H1 (cell line): ENCODE results near the gene ZFP1. TPM values are rescaled to one million over a fixed set of nuclear protein-coding genes. Genes with fewer than 3 reads are reported as not detected.

Experiments
- CTCF ChIA-PET: fragments of 300-600 bp; sonication (Branson Sonifier 250); formaldehyde crosslinking; loops from one replicate; lab custom pipeline; 2021; ENCODE audit not compliant: partially characterized antibody; lab: Charles Lee
- POLR2A ChIA-PET: fragments of 300-600 bp; sonication (Branson Sonifier 250); formaldehyde crosslinking; loops from one replicate; lab custom pipeline; 2021; ENCODE audit warnings: inconsistent platforms; ENCODE audit not compliant: partially characterized antibody; lab: Charles Lee
- DNase-seq, 2 experiments: peaks; one replicate each; pipeline versions ENCODE4 v3.0.0 to v3.0.0-alpha.2; 2010 to 2022; ENCODE audit warnings: low spot score in 2 of 2, low read depth in 1 of 2, mixed read lengths in 1 of 2
- FAIRE-seq: peaks from 2 replicates; lab custom pipeline; 2011; peaks lifted over from hg19 to GRCh38; lab: Jason Lieb, UNC
- H2AFZ ChIP-seq: 2 replicates; pipeline ENCODE4 v1.8.1; 2012; ENCODE audit warnings: low read length, inconsistent platforms
- H2AK5ac ChIP-seq: 2 replicates; pipeline ENCODE4 v1.6.1; 2013; ENCODE audit warnings: low read depth, low read length
- H2BK120ac ChIP-seq: replicated peaks from 2 replicates; pipeline ENCODE3; 2013; ENCODE audit warnings: low read depth, low read length, inconsistent platforms
- H2BK12ac ChIP-seq: 2 replicates; pipeline ENCODE4 v1.6.1; 2013; ENCODE audit warnings: low read depth, low read length
- H2BK15ac ChIP-seq: 2 replicates; pipeline ENCODE4 v1.6.1; 2013; ENCODE audit warnings: low read length
- H2BK20ac ChIP-seq: 2 replicates; pipeline ENCODE4 v1.6.1; 2013; ENCODE audit warnings: low read length
- H2BK5ac ChIP-seq: 2 replicates; pipeline ENCODE4 v1.6.1; 2013; ENCODE audit warnings: low read depth, low read length
- H3K14ac ChIP-seq: 2 replicates; pipeline ENCODE4 v1.6.1; 2013; ENCODE audit warnings: inconsistent platforms; ENCODE audit not compliant: insufficient read length
- H3K18ac ChIP-seq: 2 replicates; pipeline ENCODE4 v1.6.1; 2013; ENCODE audit warnings: low read length; ENCODE audit errors: extremely low read depth
- H3K23ac ChIP-seq: 2 replicates; pipeline ENCODE4 v1.6.1; 2013; ENCODE audit warnings: inconsistent platforms; ENCODE audit not compliant: insufficient read length
- H3K23me2 ChIP-seq: 2 replicates; pipeline ENCODE4 v1.6.1; 2013; ENCODE audit warnings: low read depth, low read length
- H3K27ac ChIP-seq: 2 replicates; pipeline ENCODE4 v1.6.1; 2011; ENCODE audit warnings: low read depth, low read length, inconsistent platforms
- H3K27me3 ChIP-seq, 4 experiments: replicated peaks in 1 of 4; 1 replicate in 1 of 4; 2 replicates in 3 of 4; pipeline versions ENCODE4 v1.6.1 to v1.8.1; 2011 to 2013; ENCODE audit warnings: low read length in 3 of 4, mild to moderate bottlenecking in 3 of 4, inconsistent platforms in 2 of 4, mixed read lengths in 2 of 4, moderate library complexity in 1 of 4; ENCODE audit not compliant: control insufficient read depth in 3 of 4, insufficient read depth in 3 of 4; ENCODE audit errors: extremely low read depth in 1 of 4
- H3K36me3 ChIP-seq, 4 experiments: 2 replicates each; pipeline versions ENCODE4 v1.6.1 to v1.8.1; 2011 to 2013; ENCODE audit warnings: mild to moderate bottlenecking in 4 of 4, low read length in 3 of 4, moderate library complexity in 2 of 4, control low read depth in 1 of 4, inconsistent platforms in 1 of 4; ENCODE audit not compliant: insufficient read depth in 4 of 4, control insufficient read depth in 2 of 4
- H3K4ac ChIP-seq: replicated peaks from 2 replicates; pipeline ENCODE3; 2013; ENCODE audit warnings: low read length, low read depth, mixed read lengths, inconsistent platforms; ENCODE audit not compliant: insufficient read length
- H3K4me1 ChIP-seq, 4 experiments: replicated peaks in 1 of 4; 1 replicate in 1 of 4; 2 replicates in 3 of 4; pipeline versions ENCODE4 v1.6.1 to v1.8.1; 2011 to 2013; ENCODE audit warnings: low read length in 3 of 4, inconsistent platforms in 2 of 4, mixed read lengths in 1 of 4; ENCODE audit not compliant: insufficient read depth in 4 of 4, control insufficient read depth in 3 of 4
- H3K4me2 ChIP-seq, 2 experiments: 2 replicates each; pipeline versions ENCODE4 v1.6.1 to v1.8.1; 2011 to 2013; ENCODE audit warnings: low read depth in 2 of 2, low read length in 2 of 2, control low read depth in 1 of 2, inconsistent platforms in 1 of 2, mild to moderate bottlenecking in 1 of 2; ENCODE audit not compliant: insufficient read depth in 1 of 2
- H3K4me3 ChIP-seq, 4 experiments: fragments of 200-600, 300-600 bp in 1 of 4; sonication (generic), shearing (Covaris generic), sonication (Bioruptor Twin) in 1 of 4; 2 replicates each; pipeline versions ENCODE4 v1.5.1 to v1.8.1; 2011 to 2016; ENCODE audit warnings: low read length in 4 of 4, low read depth in 3 of 4, control low read depth in 2 of 4, inconsistent platforms in 2 of 4, mild to moderate bottlenecking in 2 of 4, mixed read lengths in 1 of 4, moderate library complexity in 1 of 4; ENCODE audit not compliant: insufficient read depth in 2 of 4; ENCODE audit errors: extremely low read depth in 1 of 4
- H3K56ac ChIP-seq: replicated peaks from 2 replicates; pipeline ENCODE3; 2013; ENCODE audit warnings: low read depth, mild to moderate bottlenecking, mixed read lengths, low read length, inconsistent platforms; ENCODE audit not compliant: insufficient read length
- H3K79me1 ChIP-seq: 2 replicates; pipeline ENCODE4 v1.6.1; 2013; ENCODE audit warnings: low read depth, low read length, control low read depth
- H3K79me2 ChIP-seq, 2 experiments: 2 replicates each; pipeline versions ENCODE4 v1.6.1 to v1.8.1; 2012 to 2013; ENCODE audit warnings: low read length in 2 of 2, mild to moderate bottlenecking in 2 of 2, inconsistent platforms in 1 of 2; ENCODE audit not compliant: insufficient read depth in 2 of 2, control insufficient read depth in 1 of 2
- H3K9ac ChIP-seq, 4 experiments: replicated peaks in 1 of 4; 1 replicate in 1 of 4; 2 replicates in 3 of 4; pipeline versions ENCODE4 v1.6.1 to v1.8.1; 2011 to 2013; ENCODE audit warnings: low read depth in 3 of 4, low read length in 3 of 4, control low read depth in 2 of 4, mild to moderate bottlenecking in 2 of 4, moderate library complexity in 2 of 4, inconsistent platforms in 1 of 4; ENCODE audit errors: extremely low read depth in 1 of 4
- H3K9me3 ChIP-seq, 2 experiments: 2 replicates each; pipeline versions ENCODE4 v1.6.1 to v1.8.1; 2012 to 2013; ENCODE audit warnings: mild to moderate bottlenecking in 2 of 2, moderate library complexity in 2 of 2, control low read depth in 1 of 2, inconsistent platforms in 1 of 2, low read depth in 1 of 2, low read length in 1 of 2, mixed read lengths in 1 of 2; ENCODE audit not compliant: insufficient read depth in 2 of 2
- H4K20me1 ChIP-seq, 2 experiments: replicated peaks in 1 of 2; 2 replicates each; pipeline versions ENCODE3 to v1.8.1; 2011 to 2013; ENCODE audit warnings: inconsistent platforms in 2 of 2, low read length in 2 of 2, mild to moderate bottlenecking in 1 of 2; ENCODE audit not compliant: insufficient read depth in 2 of 2, control insufficient read depth in 1 of 2
- H4K5ac ChIP-seq: 2 replicates; pipeline ENCODE4 v1.6.1; 2013; ENCODE audit warnings: low read length, low read depth, mixed read lengths, inconsistent platforms; ENCODE audit not compliant: insufficient read length
- H4K8ac ChIP-seq: 2 replicates; pipeline ENCODE4 v1.8.0; 2013; ENCODE audit warnings: mild to moderate bottlenecking, moderate library complexity, low read length, inconsistent platforms; ENCODE audit not compliant: insufficient read depth; ENCODE audit errors: extremely low read depth
- H4K91ac ChIP-seq: replicated peaks from 2 replicates; pipeline ENCODE3; 2013; ENCODE audit warnings: low read length, mixed read lengths, inconsistent platforms; ENCODE audit not compliant: insufficient read length
- ZNF274 ChIP-seq: IDR thresholded peaks from 2 replicates; pipeline ENCODE4 v1.7.0; 2012; ENCODE audit warnings: low read length, borderline replicate concordance; ENCODE audit errors: extremely low read depth
- WGBS, 2 experiments: shearing (Covaris generic) in 1 of 2; methylation state at CpG; one replicate each; pipeline versions ENCODE4 v1.1.6 to v1.1.7; 2013 to 2015; ENCODE audit warnings: low lambda C conversion rate in 2 of 2, mixed read lengths in 2 of 2, inconsistent platforms in 1 of 2, low coverage in 1 of 2, missing lambda C conversion rate in 1 of 2; ENCODE audit not compliant: insufficient replicate concordance in 2 of 2, insufficient coverage in 1 of 2, insufficient read length in 1 of 2; ENCODE audit errors: extremely low coverage in 1 of 2, missing lambda C conversion rate in 1 of 2; 5-methylcytosine and 5-hydroxymethylcytosine counted together
- polyA plus RNA-seq, 7 experiments: library from polyadenylated mRNA; depleted of rRNA in 3 of 7; stranded (reverse) in 5 of 7; unstranded in 2 of 7; fragments of >200 nt in 5 of 7; fragments of 200-250 nt in 2 of 7; gene quantifications; 1 replicate in 5 of 7; 2 replicates in 1 of 7; 4 replicates in 1 of 7; pipeline versions ENCODE4 v1.2.1 to v1.2.3, GENCODE V29; 2011 to 2013; ENCODE audit warnings: missing spikeins in 2 of 7, mixed read lengths in 2 of 7
- total RNA-seq: library from RNA; stranded (reverse); fragmentation: NEBNext Ultra II Directional; extraction: Animal tissue kit (Norgen Biotek cat#: 25700); gene quantifications from 2 replicates; pipeline ENCODE4 v1.2.1, GENCODE V29; 2021

Gene ZFP1
- total and polyA plus RNA-seq, 2 of the 8 experiments (the other 6 are each of a cell fraction or from before 2014, with no cell fraction given): 4.0 to 11.2 TPM

DNA sequence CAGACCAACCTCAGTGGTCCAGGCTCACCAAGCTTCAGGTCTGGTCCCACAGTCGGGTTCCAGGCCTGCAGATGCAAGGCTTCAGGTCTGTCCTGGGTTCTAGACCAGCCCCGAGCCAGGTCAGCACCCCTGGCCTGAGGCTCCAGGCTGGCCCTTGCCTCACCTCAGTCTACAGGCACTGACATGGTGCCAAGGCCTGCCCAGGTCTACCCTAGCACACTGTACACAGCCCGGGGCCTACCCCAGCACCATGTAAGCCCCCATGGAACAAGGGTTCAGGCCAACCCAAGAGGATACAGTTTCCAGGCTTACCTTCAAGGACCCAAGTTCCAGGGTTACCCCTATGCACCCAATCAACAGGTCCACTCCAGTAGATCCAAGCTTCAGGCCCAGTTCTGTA is 26.8 kb downstream of the ZFP1 start:
- Histone ChIP-seq H4K91ac (no peak overlapping the region), H3K9me3 (peaks cover 35 to 41% of the 10 kb centered on the region in 2 experiments)
- TF ChIP-seq ZNF274: no peak

More for the DNA sequence above, 26.8 kb downstream of the ZFP1 start:
- H4K8ac ChIP-seq: no peak overlapping the region; the same call in 1 of the 2 replicates
- H3K4me1 ChIP-seq: no peaks in the 10 kb centered on the region
- H3K79me2 ChIP-seq: no peaks in the 10 kb centered on the region
- H4K20me1 ChIP-seq: no peaks in the 10 kb centered on the region
- no peaks in the 10 kb centered on the region for H3K79me1 ChIP-seq
- H2BK20ac ChIP-seq: no peak overlapping the region
- H3K27ac ChIP-seq: no peak overlapping the region
- FAIRE-seq (no peak), DNase-seq (no peak)
- H3K4ac ChIP-seq: no peak overlapping the region
- ChIA-PET POLR2A (no interaction called here), CTCF (interaction anchor here (1.2 to 1.6 kb wide), 2 partner anchors 24 to 59 kb away, joined by 3 read pairs; no protein-coding TSS in a partner anchor)
- no peak overlapping the region for H3K23ac ChIP-seq
- no peak overlapping the region for H3K14ac ChIP-seq
- H3K56ac ChIP-seq: no peak overlapping the region
- no peaks in the 10 kb centered on the region for H3K27me3 ChIP-seq
- H2BK5ac ChIP-seq: no peak overlapping the region
- H3K18ac ChIP-seq: no peak overlapping the region
- no peak overlapping the region; the same call in 1 of the 2 replicates for H2BK12ac ChIP-seq
- H2BK120ac ChIP-seq: no peak overlapping the region
- no peak overlapping the region for H2AFZ ChIP-seq
- no peaks in the 10 kb centered on the region for H3K23me2 ChIP-seq
- H2BK15ac ChIP-seq: no peak overlapping the region
- no peak overlapping the region for H3K4me2 ChIP-seq
- peaks cover 3 to 20% (median 14%) of the 10 kb centered on the region in 4 experiments; a peak in 6 of 8 replicates for H3K36me3 ChIP-seq
- H4K5ac ChIP-seq: no peak overlapping the region
- WGBS, 2 experiments: 98% methylated on average over 3 of the region's 3 CpGs; no CpG with 5 or more reads in 1 of the 2 experiments
- H3K9ac ChIP-seq: no peak overlapping the region
- H3K4me3 ChIP-seq: no peak overlapping the region
- no peak overlapping the region for H2AK5ac ChIP-seq
